GM18951 (cell line): Measurements from ENCODE around the gene ABCB1.
"Not testable (repeated sequence)": the region's sequence is repeated elsewhere in the genome, so short reads cannot be mapped to it uniquely, and the experiment has no call there.

Source experiments
- POLR2A ChIP-seq: IDR thresholded peaks from 4 replicates; pipeline ENCODE4 v1.6.1; 2011; ENCODE audit warnings: mild to moderate bottlenecking; ENCODE audit not compliant: insufficient read length, insufficient read depth; ENCODE audit errors: extremely low read depth
- in situ Hi-C: fragments of 300-500 bp; cut with MboI; formaldehyde crosslinking; loops from one replicate; pipeline ENCODE4 v1.12.0; 2022; ENCODE audit warnings: low sequenced_read_pairs, mixed read lengths, inconsistent platforms; ENCODE audit not compliant: unreplicated experiment

ABCB1 gene

DNA sequence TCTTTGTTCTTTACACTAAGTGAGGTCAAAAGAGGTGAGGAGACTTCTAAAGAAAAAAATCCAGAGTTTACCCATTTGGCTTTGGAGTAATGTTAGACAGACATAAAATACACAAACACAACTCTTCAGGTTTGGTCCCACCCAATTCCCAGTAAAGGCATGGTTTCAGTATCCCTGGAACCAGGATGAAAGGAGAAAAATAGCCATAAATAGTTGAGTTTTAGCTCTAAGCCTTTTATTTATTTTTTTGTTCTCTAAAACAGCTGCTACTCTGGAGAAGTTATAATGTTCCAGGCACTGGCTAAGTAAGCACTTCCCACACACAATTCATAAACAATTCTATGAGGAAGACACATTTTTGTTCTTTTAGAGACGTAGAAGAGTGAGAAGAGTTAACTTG is 4.0 kb downstream of the ABCB1 start:
- TF ChIP-seq POLR2A: no peak
- in situ Hi-C loops: no loop called here

DNA sequence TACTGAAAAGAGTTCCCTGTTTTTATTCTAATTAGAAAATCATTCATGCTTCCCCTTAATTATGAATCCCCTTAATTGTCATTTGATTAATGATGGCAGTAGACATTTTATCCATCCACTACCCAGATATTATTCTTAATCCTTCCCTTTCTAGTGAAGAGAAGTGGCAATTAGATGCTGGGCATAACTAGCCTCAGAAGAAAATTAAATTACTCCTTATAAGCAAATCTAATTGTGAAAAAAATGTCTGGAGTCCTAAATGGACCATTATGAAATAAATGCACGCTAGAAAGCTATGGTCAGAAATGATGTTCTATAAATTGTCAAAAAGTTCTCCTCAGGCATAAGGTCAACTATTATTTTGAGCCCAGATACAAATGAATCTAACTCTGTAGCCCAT is 4.5 kb downstream of the ABCB1 start:
- in situ Hi-C loops: no loop called here
- TF ChIP-seq POLR2A: no peak

- no peak for TF ChIP-seq POLR2A
- in situ Hi-C loops: no loop called here
Observed at GRCh38 chr7:87592300-87592699, 8.4 kb downstream of the ABCB1 start.

GRCh38 chr7:87591211-87591610 is 9.5 kb downstream of the ABCB1 start:
- no peak for TF ChIP-seq POLR2A
- in situ Hi-C loops: no loop called here

DNA sequence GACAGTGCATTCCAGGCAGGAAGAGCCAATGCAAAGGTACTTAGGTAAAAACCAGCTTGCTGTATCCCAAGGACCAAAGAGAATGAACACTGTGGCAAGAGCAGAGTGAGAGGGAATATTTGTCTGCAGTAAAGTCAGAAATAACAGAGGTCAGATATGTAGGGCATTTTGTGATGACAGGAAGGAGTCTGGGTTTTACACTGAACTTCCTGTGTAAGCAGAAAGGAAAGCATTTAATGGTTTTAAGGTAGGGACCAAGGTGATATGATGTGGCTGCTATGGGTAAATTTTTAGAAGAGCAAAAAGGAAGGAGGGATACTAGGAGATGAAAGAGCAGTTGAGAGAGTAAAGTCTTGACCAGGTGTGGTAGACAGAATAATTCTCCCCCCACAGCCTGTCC is 10.1 kb downstream of the ABCB1 start:
- TF ChIP-seq POLR2A: no peak
- in situ Hi-C loops: no loop called here

DNA sequence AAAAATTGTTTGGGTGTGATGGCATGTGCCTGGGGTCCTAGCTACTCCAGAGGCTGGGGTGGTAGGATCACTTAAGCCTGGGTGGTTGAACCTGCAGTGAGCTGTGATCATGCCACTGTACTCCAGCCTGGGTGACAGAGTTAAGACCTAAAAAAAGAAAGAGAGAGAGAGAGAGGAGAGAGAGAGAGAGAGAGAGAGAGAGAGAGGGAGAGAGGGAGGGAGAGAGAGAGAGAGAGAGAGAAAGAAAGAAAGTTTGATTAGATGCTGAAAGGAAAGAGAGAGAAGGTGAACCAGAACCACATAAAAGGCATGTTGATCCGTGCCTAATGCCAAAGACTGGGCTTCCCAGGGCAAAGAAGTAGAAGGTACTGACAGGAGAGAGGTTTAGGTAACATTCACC is 11.1 kb downstream of the ABCB1 start:
- in situ Hi-C loops: no loop called here
- no peak for TF ChIP-seq POLR2A

GRCh38 chr7:87581723-87582122 is 19.0 kb downstream of the ABCB1 start:
- TF ChIP-seq POLR2A: no peak
- in situ Hi-C loops: no loop called here

- in situ Hi-C loops: no loop called here
- TF ChIP-seq POLR2A: no peak
Observed at GRCh38 chr7:87580636-87581035, 20.0 kb downstream of the ABCB1 start.

DNA sequence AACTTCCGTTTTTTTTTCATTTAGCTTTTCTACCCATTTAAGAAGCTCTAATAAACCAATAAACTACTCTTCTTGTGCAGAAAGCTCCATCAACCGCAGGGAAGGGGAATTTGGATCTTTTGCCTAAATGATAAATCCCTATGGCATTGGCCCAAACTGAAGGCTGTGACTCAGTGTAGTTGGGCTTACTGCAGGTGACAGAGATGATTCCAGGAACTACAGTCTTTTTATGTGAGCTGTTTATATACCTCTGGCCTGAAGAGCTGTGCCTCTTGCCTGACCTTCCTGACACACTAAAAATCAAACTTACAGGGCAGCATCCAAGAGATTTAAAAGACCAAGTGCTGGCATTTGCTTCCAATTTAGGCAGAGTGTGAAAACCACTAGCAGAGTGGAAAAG is 25.2 kb downstream of the ABCB1 start:
- in situ Hi-C loops: no loop called here

GRCh38 chr7:87574630-87575029 is 26.1 kb downstream of the ABCB1 start:
- in situ Hi-C loops: no loop called here

More for the DNA sequence above, 25.2 kb downstream of the ABCB1 start:
- TF ChIP-seq POLR2A: no peak

DNA sequence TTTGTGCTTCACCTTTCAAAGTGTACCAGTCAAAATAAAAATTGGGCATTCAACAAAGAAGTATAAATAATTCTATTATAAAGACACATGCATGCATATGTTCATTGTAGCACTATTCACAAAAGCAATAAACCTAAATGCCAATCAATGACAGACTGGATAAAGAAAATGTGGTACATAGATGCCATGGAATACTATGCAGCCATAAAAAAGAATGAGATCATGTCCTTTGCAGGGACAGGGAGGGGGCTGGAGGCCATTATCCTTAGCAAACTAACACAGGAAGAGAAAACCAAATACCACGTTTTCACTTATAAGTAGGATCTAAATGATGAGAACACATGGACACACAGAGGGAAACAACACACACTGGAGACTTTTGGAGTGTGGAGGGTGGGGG is 28.2 kb downstream of the ABCB1 start:
- in situ Hi-C loops: not testable (repeated sequence)

More at GRCh38 chr7:87574630-87575029, 26.1 kb downstream of the ABCB1 start:
- no peak for TF ChIP-seq POLR2A

- TF ChIP-seq POLR2A: no peak
- in situ Hi-C loops: no loop called here
Observed at GRCh38 chr7:87570178-87570577, 30.5 kb downstream of the ABCB1 start.

GRCh38 chr7:87567052-87567451 is 33.6 kb downstream of the ABCB1 start:
- in situ Hi-C loops: no loop called here
- no peak for TF ChIP-seq POLR2A

- in situ Hi-C loops: no loop called here
- TF ChIP-seq POLR2A: no peak
Observed at GRCh38 chr7:87566311-87566900, 34.3 kb downstream of the ABCB1 start.

DNA sequence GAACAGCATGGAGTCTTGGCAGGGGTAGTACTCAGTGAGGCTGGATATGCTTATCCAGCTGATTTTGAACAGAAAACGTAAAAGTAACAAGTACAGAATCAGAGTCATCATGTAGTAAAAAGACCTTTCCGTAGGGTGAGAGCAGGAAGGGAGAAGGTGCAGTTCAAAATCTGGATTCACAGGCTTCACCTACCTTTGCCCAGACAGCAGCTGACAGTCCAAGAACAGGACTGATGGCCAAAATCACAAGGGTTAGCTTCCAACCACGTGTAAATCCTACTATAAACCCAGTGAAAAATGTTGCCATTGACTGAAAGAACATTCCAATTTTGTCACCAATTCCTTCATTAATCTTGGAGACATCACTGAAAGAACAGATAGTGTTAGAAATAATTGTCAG is 34.8 kb downstream of the ABCB1 start:
- TF ChIP-seq POLR2A: no peak
- in situ Hi-C loops: no loop called here
